HEK293 (cell line): ENCODE data around the gene KDM3B.

Experiments
- FEZF1 ChIP-seq: fragments of 450-650 bp; formaldehyde crosslinking; IDR thresholded peaks from 2 replicates; pipeline ENCODE4 v1.5.1; 2016; ENCODE audit warnings: missing biosample characterization, missing genetic modification characterization
- GLI4 ChIP-seq: fragments of 450-650 bp; formaldehyde crosslinking; IDR thresholded peaks from 2 replicates; pipeline ENCODE4 v1.5.1; 2016; ENCODE audit warnings: missing biosample characterization, missing genetic modification characterization
- IKZF3 ChIP-seq: fragments of 450-650 bp; IDR thresholded peaks from 2 replicates; pipeline ENCODE4 v1.5.0; 2018; ENCODE audit warnings: missing biosample characterization, mild to moderate bottlenecking, missing genetic modification characterization, moderate library complexity
- KLF8 ChIP-seq: fragments of 450-650 bp; formaldehyde crosslinking; IDR thresholded peaks from 2 replicates; pipeline ENCODE4 v1.5.1; 2016; ENCODE audit warnings: missing biosample characterization, missing genetic modification characterization
- RBAK ChIP-seq: fragments of 450-650 bp; formaldehyde crosslinking; IDR thresholded peaks from 2 replicates; pipeline ENCODE4 v1.5.1; 2016; ENCODE audit warnings: missing biosample characterization, missing genetic modification characterization
- TRIM28 ChIP-seq: IDR thresholded peaks from 2 replicates; pipeline ENCODE4 v1.6.1; 2011; ENCODE audit warnings: low read length, control low read depth, borderline replicate concordance
- ZFP69B ChIP-seq: fragments of 450-650 bp; formaldehyde crosslinking; IDR thresholded peaks from 2 replicates; pipeline ENCODE4 v1.5.1; 2016; ENCODE audit warnings: missing biosample characterization, missing genetic modification characterization
- ZIC2 ChIP-seq: fragments of 450-650 bp; formaldehyde crosslinking; IDR thresholded peaks from 2 replicates; pipeline ENCODE4 v1.5.1; 2016; ENCODE audit warnings: missing biosample characterization, missing genetic modification characterization
- ZNF138 ChIP-seq: fragments of 450-650 bp; formaldehyde crosslinking; IDR thresholded peaks from 2 replicates; pipeline ENCODE4 v1.5.1; 2016; ENCODE audit warnings: missing biosample characterization, missing genetic modification characterization, borderline replicate concordance
- ZNF146 ChIP-seq: fragments of 450-650 bp; formaldehyde crosslinking; IDR thresholded peaks from 2 replicates; pipeline ENCODE4 v1.5.1; 2016; ENCODE audit warnings: missing biosample characterization, missing genetic modification characterization
- ZNF16 ChIP-seq: fragments of 450-650 bp; formaldehyde crosslinking; IDR thresholded peaks from 2 replicates; pipeline ENCODE4 v1.5.1; 2016; ENCODE audit warnings: low read depth, missing biosample characterization, missing genetic modification characterization
- ZNF174 ChIP-seq: fragments of 450-650 bp; formaldehyde crosslinking; IDR thresholded peaks from 2 replicates; pipeline ENCODE4 v1.5.0; 2017; ENCODE audit warnings: missing biosample characterization, mild to moderate bottlenecking, missing genetic modification characterization
- ZNF311 ChIP-seq: fragments of 450-650 bp; formaldehyde crosslinking; IDR thresholded peaks from 2 replicates; pipeline ENCODE4 v1.5.1; 2017; ENCODE audit warnings: missing biosample characterization, missing genetic modification characterization, borderline replicate concordance
- ZNF391 ChIP-seq: fragments of 450-650 bp; formaldehyde crosslinking; IDR thresholded peaks from 2 replicates; pipeline ENCODE4 v1.5.1; 2016; ENCODE audit warnings: low read depth, missing biosample characterization, missing genetic modification characterization, borderline replicate concordance
- ZNF530 ChIP-seq: fragments of 450-650 bp; formaldehyde crosslinking; IDR thresholded peaks from 2 replicates; pipeline ENCODE4 v1.5.1; 2016; ENCODE audit warnings: low read depth, missing biosample characterization, missing genetic modification characterization
- ZNF585B ChIP-seq: fragments of 450-650 bp; formaldehyde crosslinking; IDR thresholded peaks from 2 replicates; pipeline ENCODE4 v1.5.1; 2016; ENCODE audit warnings: missing biosample characterization, missing genetic modification characterization
- ZNF610 ChIP-seq: fragments of 450-650 bp; formaldehyde crosslinking; IDR thresholded peaks from 2 replicates; pipeline ENCODE4 v1.5.1; 2016; ENCODE audit warnings: missing biosample characterization, missing genetic modification characterization, borderline replicate concordance
- ZNF76 ChIP-seq: fragments of 450-650 bp; formaldehyde crosslinking; IDR thresholded peaks from 2 replicates; pipeline ENCODE4; 2016; ENCODE audit warnings: low read depth, missing biosample characterization, missing genetic modification characterization, borderline replicate concordance
- ZNF768 ChIP-seq: fragments of 450-650 bp; formaldehyde crosslinking; IDR thresholded peaks from 2 replicates; pipeline ENCODE4 v1.5.1; 2018; ENCODE audit warnings: missing biosample characterization, mild to moderate bottlenecking, missing genetic modification characterization
- ZNF785 ChIP-seq: fragments of 450-650 bp; formaldehyde crosslinking; IDR thresholded peaks from 2 replicates; pipeline ENCODE4 v1.5.1; 2016; ENCODE audit warnings: missing biosample characterization, missing genetic modification characterization
- ZNF843 ChIP-seq: fragments of 450-650 bp; formaldehyde crosslinking; IDR thresholded peaks from 2 replicates; pipeline ENCODE4 v1.5.1; 2016; ENCODE audit warnings: missing biosample characterization, missing genetic modification characterization
- TF ChIP-seq, protein P1 (sequence below): fragments of 450-650 bp; formaldehyde crosslinking; IDR thresholded peaks from 2 replicates; pipeline ENCODE4 v1.5.1; 2016; ENCODE audit warnings: missing biosample characterization, missing genetic modification characterization
- TF ChIP-seq, protein P2 (sequence below): fragments of 450-650 bp; formaldehyde crosslinking; IDR thresholded peaks from 2 replicates; pipeline ENCODE4 v1.5.1; 2017; ENCODE audit warnings: missing biosample characterization, mild to moderate bottlenecking, missing genetic modification characterization, moderate library complexity
- TF ChIP-seq, protein P3 (sequence below): fragments of 450-650 bp; formaldehyde crosslinking; conservative IDR thresholded peaks from 2 replicates; pipeline ENCODE4 v1.5.1; 2016; ENCODE audit warnings: low read depth, missing biosample characterization, missing genetic modification characterization
- TF ChIP-seq, protein P4 (sequence below): fragments of 450-650 bp; formaldehyde crosslinking; IDR thresholded peaks from 2 replicates; pipeline ENCODE4 v1.5.1; 2017; ENCODE audit warnings: missing biosample characterization, missing genetic modification characterization
- TF ChIP-seq, protein P5 (sequence below): fragments of 450-650 bp; formaldehyde crosslinking; IDR thresholded peaks from 2 replicates; pipeline ENCODE4 v1.5.1; 2016; ENCODE audit warnings: missing biosample characterization, missing genetic modification characterization

Gene KDM3B

DNA sequence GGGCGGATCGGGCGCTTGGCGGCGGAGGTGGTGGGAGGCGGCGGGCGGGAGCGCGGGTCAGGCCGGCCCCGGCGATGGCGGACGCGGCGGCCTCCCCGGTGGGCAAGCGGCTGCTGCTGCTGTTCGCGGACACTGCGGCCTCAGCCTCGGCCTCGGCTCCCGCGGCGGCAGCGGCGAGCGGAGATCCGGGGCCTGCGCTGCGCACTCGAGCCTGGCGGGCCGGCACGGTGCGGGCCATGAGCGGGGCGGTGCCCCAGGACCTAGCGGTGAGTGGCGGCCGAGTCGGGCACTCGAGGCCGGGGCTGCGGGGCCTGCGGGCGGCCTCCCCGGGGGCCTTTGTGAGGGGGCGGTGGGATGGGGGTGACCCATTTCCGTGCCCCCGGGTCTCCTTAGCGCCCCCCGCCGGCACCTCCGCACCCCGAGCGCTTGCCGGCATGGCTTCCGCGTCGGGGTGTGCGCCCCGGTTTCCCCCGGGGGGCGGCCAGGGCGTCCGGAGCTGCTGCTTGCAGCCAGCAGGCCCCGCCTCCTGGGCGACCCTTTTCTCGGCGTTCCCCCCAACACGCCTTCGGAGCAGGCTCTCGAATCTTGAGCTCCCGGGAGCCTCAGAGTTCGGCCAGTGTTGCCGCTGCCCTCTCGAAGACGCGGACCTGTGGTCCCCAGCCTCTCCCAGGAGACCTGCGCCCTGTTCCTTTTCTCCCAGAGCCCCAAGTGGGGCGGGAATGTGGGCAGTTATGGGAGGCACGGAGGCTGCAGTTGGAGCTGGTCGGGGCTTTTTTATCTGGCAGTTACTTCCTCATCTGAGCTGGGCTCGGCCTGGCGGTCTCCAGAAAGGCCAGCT lies 456 bp downstream of the KDM3B start (continued):
- TF ChIP-seq ZNF391 (tag by site-specific recombination), result no peak
- TF ChIP-seq FEZF1 (tag by site-specific recombination), result no peak
- peak; percentile 43; the same call in 1 of the 2 replicates for TF ChIP-seq IKZF3
- TF ChIP-seq, protein P1, sequence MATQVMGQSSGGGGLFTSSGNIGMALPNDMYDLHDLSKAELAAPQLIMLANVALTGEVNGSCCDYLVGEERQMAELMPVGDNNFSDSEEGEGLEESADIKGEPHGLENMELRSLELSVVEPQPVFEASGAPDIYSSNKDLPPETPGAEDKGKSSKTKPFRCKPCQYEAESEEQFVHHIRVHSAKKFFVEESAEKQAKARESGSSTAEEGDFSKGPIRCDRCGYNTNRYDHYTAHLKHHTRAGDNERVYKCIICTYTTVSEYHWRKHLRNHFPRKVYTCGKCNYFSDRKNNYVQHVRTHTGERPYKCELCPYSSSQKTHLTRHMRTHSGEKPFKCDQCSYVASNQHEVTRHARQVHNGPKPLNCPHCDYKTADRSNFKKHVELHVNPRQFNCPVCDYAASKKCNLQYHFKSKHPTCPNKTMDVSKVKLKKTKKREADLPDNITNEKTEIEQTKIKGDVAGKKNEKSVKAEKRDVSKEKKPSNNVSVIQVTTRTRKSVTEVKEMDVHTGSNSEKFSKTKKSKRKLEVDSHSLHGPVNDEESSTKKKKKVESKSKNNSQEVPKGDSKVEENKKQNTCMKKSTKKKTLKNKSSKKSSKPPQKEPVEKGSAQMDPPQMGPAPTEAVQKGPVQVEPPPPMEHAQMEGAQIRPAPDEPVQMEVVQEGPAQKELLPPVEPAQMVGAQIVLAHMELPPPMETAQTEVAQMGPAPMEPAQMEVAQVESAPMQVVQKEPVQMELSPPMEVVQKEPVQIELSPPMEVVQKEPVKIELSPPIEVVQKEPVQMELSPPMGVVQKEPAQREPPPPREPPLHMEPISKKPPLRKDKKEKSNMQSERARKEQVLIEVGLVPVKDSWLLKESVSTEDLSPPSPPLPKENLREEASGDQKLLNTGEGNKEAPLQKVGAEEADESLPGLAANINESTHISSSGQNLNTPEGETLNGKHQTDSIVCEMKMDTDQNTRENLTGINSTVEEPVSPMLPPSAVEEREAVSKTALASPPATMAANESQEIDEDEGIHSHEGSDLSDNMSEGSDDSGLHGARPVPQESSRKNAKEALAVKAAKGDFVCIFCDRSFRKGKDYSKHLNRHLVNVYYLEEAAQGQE (tag by site-specific recombination), result no peak
- TF ChIP-seq ZNF138 (tag by site-specific recombination), result no peak
- TF ChIP-seq TRIM28, result no peak
- no peak for TF ChIP-seq ZNF768 (tag by site-specific recombination)
- no peak for TF ChIP-seq ZNF16 (tag by site-specific recombination)
- TF ChIP-seq, protein P2, sequence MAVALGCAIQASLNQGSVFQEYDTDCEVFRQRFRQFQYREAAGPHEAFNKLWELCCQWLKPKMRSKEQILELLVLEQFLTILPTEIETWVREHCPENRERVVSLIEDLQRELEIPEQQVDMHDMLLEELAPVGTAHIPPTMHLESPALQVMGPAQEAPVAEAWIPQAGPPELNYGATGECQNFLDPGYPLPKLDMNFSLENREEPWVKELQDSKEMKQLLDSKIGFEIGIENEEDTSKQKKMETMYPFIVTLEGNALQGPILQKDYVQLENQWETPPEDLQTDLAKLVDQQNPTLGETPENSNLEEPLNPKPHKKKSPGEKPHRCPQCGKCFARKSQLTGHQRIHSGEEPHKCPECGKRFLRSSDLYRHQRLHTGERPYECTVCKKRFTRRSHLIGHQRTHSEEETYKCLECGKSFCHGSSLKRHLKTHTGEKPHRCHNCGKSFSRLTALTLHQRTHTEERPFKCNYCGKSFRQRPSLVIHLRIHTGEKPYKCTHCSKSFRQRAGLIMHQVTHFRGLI (tag by site-specific recombination), result no peak; the same call in 1 of the 2 replicates
- TF ChIP-seq, protein P3, sequence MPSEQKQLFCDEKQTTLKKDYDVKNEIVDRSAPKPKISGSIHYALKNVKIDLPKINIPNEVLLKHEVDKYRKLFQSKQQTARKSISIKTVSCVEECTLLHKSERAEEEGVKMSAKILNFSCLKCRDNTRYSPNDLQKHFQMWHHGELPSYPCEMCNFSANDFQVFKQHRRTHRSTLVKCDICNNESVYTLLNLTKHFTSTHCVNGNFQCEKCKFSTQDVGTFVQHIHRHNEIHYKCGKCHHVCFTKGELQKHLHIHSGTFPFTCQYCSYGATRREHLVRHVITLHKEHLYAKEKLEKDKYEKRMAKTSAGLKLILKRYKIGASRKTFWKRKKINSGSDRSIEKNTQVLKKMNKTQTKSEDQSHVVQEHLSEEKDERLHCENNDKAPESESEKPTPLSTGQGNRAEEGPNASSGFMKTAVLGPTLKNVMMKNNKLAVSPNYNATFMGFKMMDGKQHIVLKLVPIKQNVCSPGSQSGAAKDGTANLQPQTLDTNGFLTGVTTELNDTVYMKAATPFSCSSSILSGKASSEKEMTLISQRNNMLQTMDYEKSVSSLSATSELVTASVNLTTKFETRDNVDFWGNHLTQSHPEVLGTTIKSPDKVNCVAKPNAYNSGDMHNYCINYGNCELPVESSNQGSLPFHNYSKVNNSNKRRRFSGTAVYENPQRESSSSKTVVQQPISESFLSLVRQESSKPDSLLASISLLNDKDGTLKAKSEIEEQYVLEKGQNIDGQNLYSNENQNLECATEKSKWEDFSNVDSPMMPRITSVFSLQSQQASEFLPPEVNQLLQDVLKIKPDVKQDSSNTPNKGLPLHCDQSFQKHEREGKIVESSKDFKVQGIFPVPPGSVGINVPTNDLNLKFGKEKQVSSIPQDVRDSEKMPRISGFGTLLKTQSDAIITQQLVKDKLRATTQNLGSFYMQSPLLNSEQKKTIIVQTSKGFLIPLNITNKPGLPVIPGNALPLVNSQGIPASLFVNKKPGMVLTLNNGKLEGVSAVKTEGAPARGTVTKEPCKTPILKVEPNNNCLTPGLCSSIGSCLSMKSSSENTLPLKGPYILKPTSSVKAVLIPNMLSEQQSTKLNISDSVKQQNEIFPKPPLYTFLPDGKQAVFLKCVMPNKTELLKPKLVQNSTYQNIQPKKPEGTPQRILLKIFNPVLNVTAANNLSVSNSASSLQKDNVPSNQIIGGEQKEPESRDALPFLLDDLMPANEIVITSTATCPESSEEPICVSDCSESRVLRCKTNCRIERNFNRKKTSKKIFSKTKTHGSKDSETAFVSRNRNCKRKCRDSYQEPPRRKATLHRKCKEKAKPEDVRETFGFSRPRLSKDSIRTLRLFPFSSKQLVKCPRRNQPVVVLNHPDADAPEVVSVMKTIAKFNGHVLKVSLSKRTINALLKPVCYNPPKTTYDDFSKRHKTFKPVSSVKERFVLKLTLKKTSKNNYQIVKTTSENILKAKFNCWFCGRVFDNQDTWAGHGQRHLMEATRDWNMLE (tag by site-specific recombination), result no peak
- no peak for TF ChIP-seq ZNF530 (tag by site-specific recombination)
- TF ChIP-seq, protein P4, sequence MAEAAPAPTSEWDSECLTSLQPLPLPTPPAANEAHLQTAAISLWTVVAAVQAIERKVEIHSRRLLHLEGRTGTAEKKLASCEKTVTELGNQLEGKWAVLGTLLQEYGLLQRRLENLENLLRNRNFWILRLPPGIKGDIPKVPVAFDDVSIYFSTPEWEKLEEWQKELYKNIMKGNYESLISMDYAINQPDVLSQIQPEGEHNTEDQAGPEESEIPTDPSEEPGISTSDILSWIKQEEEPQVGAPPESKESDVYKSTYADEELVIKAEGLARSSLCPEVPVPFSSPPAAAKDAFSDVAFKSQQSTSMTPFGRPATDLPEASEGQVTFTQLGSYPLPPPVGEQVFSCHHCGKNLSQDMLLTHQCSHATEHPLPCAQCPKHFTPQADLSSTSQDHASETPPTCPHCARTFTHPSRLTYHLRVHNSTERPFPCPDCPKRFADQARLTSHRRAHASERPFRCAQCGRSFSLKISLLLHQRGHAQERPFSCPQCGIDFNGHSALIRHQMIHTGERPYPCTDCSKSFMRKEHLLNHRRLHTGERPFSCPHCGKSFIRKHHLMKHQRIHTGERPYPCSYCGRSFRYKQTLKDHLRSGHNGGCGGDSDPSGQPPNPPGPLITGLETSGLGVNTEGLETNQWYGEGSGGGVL (tag by site-specific recombination), result no peak; the same call in 1 of the 2 replicates
- no peak for TF ChIP-seq ZNF785 (tag by site-specific recombination)
- TF ChIP-seq GLI4, result 0 out of 2 replicates have a peak, but pooled peaks have one; percentile 62
- no peak for TF ChIP-seq RBAK
- TF ChIP-seq ZNF585B (tag by site-specific recombination), result no peak
- TF ChIP-seq ZNF843 (tag by site-specific recombination), result 0 out of 2 replicates have a peak, but pooled peaks have one; percentile 15
- TF ChIP-seq ZNF610 (tag by site-specific recombination), result no peak
- TF ChIP-seq KLF8 (tag by site-specific recombination), result 0 out of 2 replicates have a peak, but pooled peaks have one; percentile 42
- peak; percentile 95 for TF ChIP-seq ZNF76 (tag by site-specific recombination)
- TF ChIP-seq ZNF311 (tag by site-specific recombination), result no peak
- TF ChIP-seq, protein P5, sequence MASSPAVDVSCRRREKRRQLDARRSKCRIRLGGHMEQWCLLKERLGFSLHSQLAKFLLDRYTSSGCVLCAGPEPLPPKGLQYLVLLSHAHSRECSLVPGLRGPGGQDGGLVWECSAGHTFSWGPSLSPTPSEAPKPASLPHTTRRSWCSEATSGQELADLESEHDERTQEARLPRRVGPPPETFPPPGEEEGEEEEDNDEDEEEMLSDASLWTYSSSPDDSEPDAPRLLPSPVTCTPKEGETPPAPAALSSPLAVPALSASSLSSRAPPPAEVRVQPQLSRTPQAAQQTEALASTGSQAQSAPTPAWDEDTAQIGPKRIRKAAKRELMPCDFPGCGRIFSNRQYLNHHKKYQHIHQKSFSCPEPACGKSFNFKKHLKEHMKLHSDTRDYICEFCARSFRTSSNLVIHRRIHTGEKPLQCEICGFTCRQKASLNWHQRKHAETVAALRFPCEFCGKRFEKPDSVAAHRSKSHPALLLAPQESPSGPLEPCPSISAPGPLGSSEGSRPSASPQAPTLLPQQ, result peak; percentile 63; the same call in 1 of the 2 replicates
- no peak for TF ChIP-seq ZNF174 (tag by site-specific recombination)
- no peak for TF ChIP-seq ZNF146 (tag by site-specific recombination)
- peak; percentile 25; the same call in 1 of the 2 replicates for TF ChIP-seq ZIC2 (tag by site-specific recombination)
- TF ChIP-seq ZFP69B, result no peak; the same call in 1 of the 2 replicates
